PC-9 (cell line): ENCODE results near the gene GRWD1.

Source experiments
- EZH2 ChIP-seq: fragments of 200-600 bp; sonication (generic); IDR thresholded peaks from 2 replicates; pipeline ENCODE4 v1.8.0; 2017; ENCODE audit warnings: antibody characterized with exemption, low read depth
- TF ChIP-seq, protein P1 (sequence below): fragments of 200-600 bp; sonication (generic); conservative IDR thresholded peaks from 2 replicates; pipeline ENCODE4 v1.6.1; 2017; ENCODE audit warnings: mixed run types, antibody characterized with exemption, mild to moderate bottlenecking, moderate library complexity

DNA sequence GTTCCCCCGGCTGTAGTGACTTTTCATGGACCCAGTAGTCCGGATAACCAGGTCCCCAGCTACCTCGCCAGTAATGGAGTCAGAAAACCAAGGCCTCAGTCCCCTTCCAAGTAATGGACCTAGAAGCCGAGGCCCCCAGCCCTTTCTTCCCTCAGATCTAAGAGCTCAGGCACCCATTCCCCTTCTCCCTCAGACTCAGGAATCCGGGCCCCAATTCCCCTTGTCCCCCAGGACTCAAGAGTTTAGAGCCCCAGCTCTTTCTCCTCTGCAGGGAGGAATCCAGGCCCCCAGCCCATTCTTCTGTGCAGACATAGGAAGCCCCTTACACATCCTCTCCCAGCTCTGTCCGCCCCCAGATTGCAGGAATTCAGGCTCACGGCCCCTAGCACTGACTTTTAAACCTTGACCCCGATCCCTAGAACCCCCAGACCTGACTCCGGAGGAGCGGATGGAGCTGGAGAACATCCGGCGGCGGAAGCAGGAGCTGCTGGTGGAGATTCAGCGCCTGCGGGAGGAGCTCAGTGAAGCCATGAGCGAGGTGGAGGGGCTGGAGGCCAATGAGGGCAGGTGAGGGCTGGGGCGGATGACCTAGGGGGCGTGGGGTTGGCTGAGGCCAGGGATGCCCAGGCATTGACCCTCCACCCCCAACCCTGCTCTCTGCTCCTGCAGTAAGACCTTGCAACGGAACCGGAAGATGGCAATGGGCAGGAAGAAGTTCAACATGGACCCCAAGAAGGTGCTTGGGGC lies 24.3 kb downstream of the GRWD1 start:
- TF ChIP-seq, protein P1, sequence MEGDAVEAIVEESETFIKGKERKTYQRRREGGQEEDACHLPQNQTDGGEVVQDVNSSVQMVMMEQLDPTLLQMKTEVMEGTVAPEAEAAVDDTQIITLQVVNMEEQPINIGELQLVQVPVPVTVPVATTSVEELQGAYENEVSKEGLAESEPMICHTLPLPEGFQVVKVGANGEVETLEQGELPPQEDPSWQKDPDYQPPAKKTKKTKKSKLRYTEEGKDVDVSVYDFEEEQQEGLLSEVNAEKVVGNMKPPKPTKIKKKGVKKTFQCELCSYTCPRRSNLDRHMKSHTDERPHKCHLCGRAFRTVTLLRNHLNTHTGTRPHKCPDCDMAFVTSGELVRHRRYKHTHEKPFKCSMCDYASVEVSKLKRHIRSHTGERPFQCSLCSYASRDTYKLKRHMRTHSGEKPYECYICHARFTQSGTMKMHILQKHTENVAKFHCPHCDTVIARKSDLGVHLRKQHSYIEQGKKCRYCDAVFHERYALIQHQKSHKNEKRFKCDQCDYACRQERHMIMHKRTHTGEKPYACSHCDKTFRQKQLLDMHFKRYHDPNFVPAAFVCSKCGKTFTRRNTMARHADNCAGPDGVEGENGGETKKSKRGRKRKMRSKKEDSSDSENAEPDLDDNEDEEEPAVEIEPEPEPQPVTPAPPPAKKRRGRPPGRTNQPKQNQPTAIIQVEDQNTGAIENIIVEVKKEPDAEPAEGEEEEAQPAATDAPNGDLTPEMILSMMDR = no peak
- no peak for TF ChIP-seq EZH2
